GM12878 (cell line): ENCODE results near the gene PLEKHA1. TPM values are rescaled to one million over a fixed set of nuclear protein-coding genes. Genes with fewer than 3 reads are reported as not detected.

Experiments
- BCLAF1 ChIP-seq: fragments of 450-650 bp; IDR thresholded peaks from 2 replicates; pipeline ENCODE4 v1.6.1; 2017; ENCODE audit warnings: antibody characterized with exemption, mild to moderate bottlenecking, moderate library complexity
- CHD2 ChIP-seq: IDR thresholded peaks from 2 replicates; pipeline ENCODE4 v1.6.1; 2011; ENCODE audit warnings: low read depth, low read length, improper control_type of control experiment, borderline replicate concordance
- CUX1 ChIP-seq: IDR thresholded peaks from 2 replicates; pipeline ENCODE4 v1.6.1; 2012; ENCODE audit warnings: improper control_type of control experiment, low read depth, low read length; ENCODE audit not compliant: insufficient replicate concordance
- E2F4 ChIP-seq: IDR thresholded peaks from 2 replicates; pipeline ENCODE4 v1.6.1; 2012; ENCODE audit warnings: low read depth, low read length, improper control_type of control experiment
- EED ChIP-seq: sonication (generic); IDR thresholded peaks from 2 replicates; pipeline ENCODE4 v1.6.1; 2016; ENCODE audit warnings: antibody characterized with exemption, low read depth
- JUNB ChIP-seq: IDR thresholded peaks from 2 replicates; pipeline ENCODE4 v1.6.1; 2016; ENCODE audit warnings: antibody characterized with exemption, mild to moderate bottlenecking
- KDM1A ChIP-seq: fragments of 200-600 bp; sonication (generic); IDR thresholded peaks from 2 replicates; pipeline ENCODE4 v1.6.1; 2016; ENCODE audit warnings: borderline replicate concordance
- KLF5 ChIP-seq: fragments of 450-650 bp; IDR thresholded peaks from 2 replicates; pipeline ENCODE4 v1.6.1; 2014; ENCODE audit warnings: mild to moderate bottlenecking; ENCODE audit not compliant: partially characterized antibody
- NR2C2 ChIP-seq: IDR thresholded peaks from 2 replicates; pipeline ENCODE4 v1.6.1; 2011; ENCODE audit warnings: borderline replicate concordance, low read depth; ENCODE audit not compliant: control insufficient read depth, insufficient read length
- PAX5 ChIP-seq: IDR thresholded peaks from 2 replicates; pipeline ENCODE4 v1.6.1; 2011; ENCODE audit warnings: low read depth, low read length, borderline replicate concordance
- PAX8 ChIP-seq: fragments of 450-650 bp; IDR thresholded peaks from 2 replicates; pipeline ENCODE4 v1.6.1; 2017; ENCODE audit warnings: mild to moderate bottlenecking, moderate library complexity
- PBX3 ChIP-seq: IDR thresholded peaks from 2 replicates; pipeline ENCODE4 v1.6.1; 2011; ENCODE audit warnings: mild to moderate bottlenecking, low read depth, low read length, moderate library complexity; ENCODE audit not compliant: insufficient replicate concordance
- RUNX3 ChIP-seq: IDR thresholded peaks from 2 replicates; pipeline ENCODE4 v1.6.1; 2012; ENCODE audit warnings: low read length, inconsistent platforms
- SKIL ChIP-seq: fragments of 450-650 bp; IDR thresholded peaks from 2 replicates; pipeline ENCODE4 v1.6.1; 2017; ENCODE audit warnings: mild to moderate bottlenecking, low read depth, inconsistent platforms; ENCODE audit not compliant: poor library complexity, severe bottlenecking
- SP1 ChIP-seq: IDR thresholded peaks from one replicate; pipeline ENCODE4 v1.6.1; 2011; ENCODE audit warnings: low read depth, low read length
- SPI1 ChIP-seq: IDR thresholded peaks from 2 replicates; pipeline ENCODE4 v1.6.1; 2011; ENCODE audit warnings: low read depth, mild to moderate bottlenecking, low read length, moderate library complexity, borderline replicate concordance; ENCODE audit not compliant: insufficient read depth
- TCF7 ChIP-seq: IDR thresholded peaks from 2 replicates; pipeline ENCODE4 v1.6.1; 2014; ENCODE audit warnings: antibody characterized with exemption, borderline replicate concordance
- polyA plus RNA-seq, 11 experiments: library from polyadenylated mRNA; depleted of rRNA in 4 of 11; unstranded in 6 of 11; stranded (reverse) in 5 of 11; fragments of >200 nt; fragmentation: Nextera tagmentation in 4 of 11; fragmentation: Illumina TruSeq in 1 of 11; extraction: Ambion mirVana in 4 of 11; extraction: Trizol in 1 of 11; gene quantifications; 1 replicate in 1 of 11; 2 replicates in 10 of 11; pipeline versions ENCODE4 v1.2.1 to v1.2.3, GENCODE V29; 2011 to 2016; ENCODE audit warnings: inconsistent platforms in 2 of 11, missing spikeins in 2 of 11, low read depth in 1 of 11
- total RNA-seq, 4 experiments: library from RNA; depleted of rRNA in 3 of 4; stranded (reverse); fragments of >200 nt in 3 of 4; fragmentation: Illumina TruSeq in 1 of 4; extraction: Trizol in 1 of 4; gene quantifications; 2 replicates each; pipeline versions ENCODE4 v1.2.1 to v1.2.3, GENCODE V29; 2013 to 2021

PLEKHA1 gene
- total and polyA plus RNA-seq, 10 of the 15 experiments (the other 5 are each of a cell fraction or from before 2014, with no cell fraction given) = 0.15 to 6.0 (median 0.32) TPM

- TF ChIP-seq SKIL (no peak), SP1 (no peak), KLF5 (no peak), SPI1 (no peak), PBX3 (no peak), RUNX3 (peak; percentile 38; the same call in 1 of the 2 replicates), PAX5 (no peak), BCLAF1 (no peak), EED (no peak), PAX8 (no peak), NR2C2 (no peak), KDM1A (no peak), E2F4 (0 out of 2 replicates have a peak, but pooled peaks have one; percentile 14), JUNB (no peak), TCF7 (no peak), CUX1 (no peak), CHD2 (peak; percentile 45; the same call in 1 of the 2 replicates)
Observed at GRCh38 chr10:122374237-122374858, at the start of gene PLEKHA1 (continued).
